HG03342 (cell line): Measurements from ENCODE around the gene CHPF.

Experiments used
- ATAC-seq: cut with Tn5 transposase; IDR thresholded peaks from one replicate; pipeline ENCODE4 v1.9.1; 2021; ENCODE audit warnings: mild to moderate bottlenecking, moderate library complexity; ENCODE audit not compliant: unreplicated experiment

Gene CHPF

GRCh38 chr2:219567791-219568361 lies 24.3 kb upstream of the CHPF start:
- no peak for ATAC-seq

DNA sequence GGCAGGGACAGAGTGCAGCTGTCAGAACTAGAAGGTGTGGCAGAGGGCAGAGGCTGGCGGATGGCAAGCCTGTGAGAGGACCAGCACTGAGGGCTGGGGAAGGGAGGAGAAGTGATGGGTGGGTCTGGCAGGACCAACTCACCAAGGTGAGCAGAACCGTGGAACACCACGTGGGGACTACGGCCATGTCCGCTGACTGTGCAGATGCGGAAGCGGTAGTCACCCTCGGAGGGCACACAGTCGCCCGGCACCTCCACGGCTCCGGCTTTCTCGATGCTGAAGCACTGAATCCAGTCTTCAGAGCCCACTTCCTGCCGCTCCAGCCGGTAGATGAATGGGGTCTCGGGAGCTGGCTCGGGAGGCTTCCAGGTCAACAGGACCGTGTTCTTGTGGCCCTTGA lies 23.5 kb upstream of the CHPF start:
- ATAC-seq = no peak

GRCh38 chr2:219566640-219567039 lies 23.0 kb upstream of the CHPF start:
- no peak for ATAC-seq

- no peak for ATAC-seq
Measured at GRCh38 chr2:219565130-219566080, 21.8 kb upstream of the CHPF start.

DNA sequence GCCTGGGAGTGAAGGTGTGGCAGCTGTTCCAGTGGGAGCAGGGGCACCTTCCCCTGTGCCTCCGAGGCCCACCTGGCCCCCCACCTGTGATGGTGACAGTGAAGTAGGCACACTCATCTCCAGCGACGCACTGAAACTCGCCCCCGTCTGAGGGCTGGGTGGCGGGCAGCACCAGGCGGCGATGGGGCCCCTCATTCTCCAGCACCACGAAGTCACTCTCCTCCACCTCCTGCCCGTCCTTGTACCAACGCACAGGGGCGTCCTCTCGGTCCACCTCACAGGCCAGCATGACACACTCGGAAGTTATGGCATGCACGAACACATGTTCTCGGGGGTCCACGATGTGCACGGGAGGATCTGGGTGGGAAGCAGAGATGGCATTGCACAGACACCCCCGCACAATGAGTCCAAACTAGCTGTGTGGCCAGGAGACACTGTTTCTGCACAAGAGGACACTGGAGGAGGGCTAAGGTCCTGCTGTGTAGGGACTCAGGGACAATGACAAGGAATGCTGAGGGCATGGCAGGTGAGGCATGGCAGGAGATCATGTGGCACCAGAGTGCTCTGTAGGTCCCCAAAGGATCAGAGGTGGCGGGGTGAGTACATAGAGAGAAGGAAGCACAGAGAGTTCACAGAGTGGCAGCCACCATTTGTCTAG lies 19.8 kb upstream of the CHPF start:
- ATAC-seq = no peak

DNA sequence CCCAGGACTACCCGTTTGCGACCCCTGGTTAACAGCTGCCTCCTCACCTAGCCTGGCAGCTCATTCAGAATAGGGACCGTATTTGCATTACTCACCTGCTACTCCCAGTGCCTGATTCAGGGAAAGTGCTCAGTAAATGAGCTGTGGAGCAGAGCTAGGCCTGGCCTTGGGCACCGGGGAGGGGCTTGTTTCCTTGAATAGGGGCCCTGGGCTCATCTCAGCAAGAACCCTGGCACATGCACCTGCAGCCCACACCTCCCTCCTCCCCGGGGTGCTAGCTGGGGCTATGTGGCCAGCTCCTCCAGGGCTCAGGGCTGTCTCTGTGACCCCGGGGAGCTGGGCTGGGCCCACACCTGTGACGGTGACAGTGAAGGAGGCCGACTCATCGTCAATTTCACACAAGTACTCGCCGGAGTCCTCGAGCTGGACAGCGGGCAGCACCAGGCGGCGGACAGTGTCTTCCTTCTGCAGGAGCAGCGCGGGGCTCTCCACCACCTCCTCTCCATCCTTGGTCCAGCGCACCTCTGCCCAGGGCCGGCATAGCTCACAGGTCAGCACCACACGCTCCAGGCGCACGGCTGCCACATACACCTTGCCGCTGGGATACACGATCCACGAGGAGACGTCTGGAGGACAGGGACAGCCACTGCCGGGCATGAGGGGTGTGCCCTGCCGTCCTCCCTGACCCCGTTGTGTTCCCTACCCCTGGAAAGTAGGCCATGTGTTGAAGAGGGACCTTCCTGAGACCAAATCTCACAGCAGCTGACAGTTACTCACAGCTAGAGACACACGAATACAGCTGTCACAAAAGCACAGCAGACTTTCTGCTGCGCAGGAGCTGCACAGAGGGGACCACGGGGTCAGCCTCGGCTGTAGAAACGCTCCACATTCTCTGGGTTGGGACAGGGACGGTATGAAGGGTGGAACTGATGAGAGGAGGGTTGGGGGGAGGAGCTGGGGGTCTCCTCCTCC lies 18.7 kb upstream of the CHPF start:
- no peak for ATAC-seq

GRCh38 chr2:219561179-219562048 lies 17.8 kb upstream of the CHPF start:
- no peak for ATAC-seq

- ATAC-seq = no peak
Measured at GRCh38 chr2:219560893-219561178, 17.2 kb upstream of the CHPF start.

GRCh38 chr2:219560037-219560892 lies 16.7 kb upstream of the CHPF start:
- no peak for ATAC-seq

GRCh38 chr2:219559156-219559915 lies 15.7 kb upstream of the CHPF start:
- ATAC-seq = no peak

DNA sequence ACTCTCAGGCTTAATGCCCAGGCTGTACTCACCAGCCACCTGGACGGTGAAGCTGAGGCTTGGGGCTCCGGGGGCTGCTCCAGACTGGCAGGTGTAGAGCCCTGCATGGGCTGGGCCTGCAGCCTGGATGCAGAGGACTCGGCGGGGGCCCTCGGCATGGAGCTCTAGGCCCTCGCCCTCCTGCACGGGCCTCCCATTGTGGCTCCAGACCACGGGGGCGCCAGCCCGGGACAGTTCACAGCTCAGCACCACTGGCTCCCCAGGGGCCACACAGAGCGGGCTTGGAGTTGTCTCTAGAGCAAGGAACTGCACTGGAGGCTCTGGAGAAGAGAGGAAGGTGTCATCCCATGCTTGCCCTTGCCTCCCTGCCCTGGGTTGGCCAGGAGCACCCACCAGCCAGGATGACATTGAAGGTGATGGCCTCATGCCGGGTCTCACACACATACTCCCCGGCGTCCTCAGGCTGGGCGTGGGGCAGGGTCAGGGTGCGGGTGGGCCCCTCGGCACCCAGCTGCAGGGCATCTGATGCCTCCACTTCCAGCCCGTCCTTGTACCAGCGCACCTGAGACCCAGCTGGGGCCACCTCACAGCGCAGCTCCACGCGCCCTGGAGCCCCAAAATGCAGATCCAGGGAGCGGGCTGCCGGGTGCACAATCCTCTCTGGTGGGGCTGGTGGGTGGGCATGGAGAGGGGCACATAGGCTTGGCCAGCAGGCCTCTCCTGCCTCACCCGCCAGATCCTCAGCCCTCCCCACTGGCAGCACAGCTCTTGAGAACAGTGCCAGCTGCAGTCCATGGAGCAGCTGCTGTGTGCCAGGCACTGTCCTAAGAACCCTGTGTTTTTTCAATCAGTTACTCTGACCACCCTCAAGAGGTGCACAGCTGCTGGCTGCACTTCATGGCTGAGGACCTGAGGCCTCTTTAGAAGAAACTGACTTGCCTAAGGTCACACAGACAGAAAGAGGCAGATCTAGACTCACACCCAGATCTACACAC lies 14.5 kb upstream of the CHPF start:
- ATAC-seq = no peak

GRCh38 chr2:219557320-219557719 lies 13.7 kb upstream of the CHPF start:
- no peak for ATAC-seq

DNA sequence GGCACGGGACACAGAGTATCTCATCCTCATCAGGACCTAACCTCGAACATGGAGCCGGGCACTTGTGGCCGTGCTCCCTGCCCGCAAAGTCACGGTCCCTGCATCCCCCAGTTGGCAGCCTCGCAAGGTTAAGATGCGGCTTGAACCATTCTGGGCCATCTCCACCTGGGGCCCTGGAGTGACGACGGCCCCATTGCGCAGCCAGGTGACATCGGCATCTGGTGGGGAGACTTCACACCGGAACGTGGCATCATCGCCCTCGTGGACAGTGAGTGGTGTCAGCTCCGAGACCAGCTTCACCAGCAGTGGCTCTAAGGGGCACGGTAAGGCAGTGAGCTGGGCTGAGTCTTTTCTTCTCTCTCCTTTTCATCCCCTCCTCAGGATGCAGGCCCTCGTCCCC lies 12.8 kb upstream of the CHPF start:
- ATAC-seq = no peak

DNA sequence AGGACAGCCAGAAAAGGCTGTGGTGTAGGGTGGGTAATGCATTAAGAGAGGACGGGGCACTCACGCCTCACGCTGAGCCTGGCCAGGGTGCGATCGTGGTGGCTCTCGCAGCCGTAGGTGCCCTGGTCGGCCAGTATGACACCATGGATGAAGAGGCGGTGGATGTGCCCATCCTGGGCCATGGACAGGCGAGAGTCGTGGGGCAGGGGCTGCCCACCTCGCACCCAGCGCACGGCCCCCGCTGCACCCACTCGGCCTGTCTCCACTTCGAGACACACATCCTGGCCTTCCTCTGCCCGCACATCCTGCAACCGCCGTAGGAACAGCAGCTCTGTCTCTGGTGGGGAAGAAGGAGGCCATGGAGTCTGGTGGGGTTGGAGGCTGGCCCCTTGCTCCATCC lies 12.3 kb upstream of the CHPF start:
- ATAC-seq = no peak

DNA sequence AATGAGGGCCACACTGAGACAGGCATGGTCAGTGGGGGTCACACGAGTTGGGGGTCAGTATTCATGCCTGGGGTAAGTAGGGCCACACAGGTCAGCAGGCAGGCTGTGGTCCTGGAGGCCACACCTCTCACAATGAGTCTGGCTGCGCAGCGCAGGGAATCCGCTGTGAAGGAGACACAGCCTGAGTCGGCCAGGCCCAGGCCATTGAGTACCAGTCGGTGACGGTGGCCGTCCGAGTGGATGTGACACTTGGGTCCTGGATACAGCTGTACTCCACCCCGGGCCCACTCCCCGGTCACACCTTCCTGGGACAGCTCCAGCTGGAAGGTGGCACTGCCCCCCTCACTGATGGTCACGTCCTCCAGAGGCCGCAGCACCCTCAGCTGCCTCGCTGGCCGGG lies 10.7 kb upstream of the CHPF start:
- ATAC-seq = no peak

GRCh38 chr2:219553463-219553963 lies 9.9 kb upstream of the CHPF start:
- no peak for ATAC-seq

- no peak for ATAC-seq
Measured at GRCh38 chr2:219553168-219553417, 9.5 kb upstream of the CHPF start.
